GM19099 (cell line): ENCODE data around the gene NFIA.

Experiments used
- POLR2A ChIP-seq: IDR thresholded peaks from 3 replicates; pipeline ENCODE4 v1.6.1; 2011; ENCODE audit warnings: low read depth; ENCODE audit not compliant: insufficient read length; ENCODE audit errors: extremely low read depth

NFIA gene

GRCh38 chr1:61082311-61083012, at the start of gene NFIA:
Gene NFIA, plus strand, starts transcription at chr1:61082561.
- TF ChIP-seq POLR2A, result no peak

- TF ChIP-seq POLR2A, result no peak
These were observed 46.5 kb upstream of the NFIA start for GRCh38 chr1:61035880-61036279.

GRCh38 chr1:61042466-61043009, 39.8 kb upstream of the NFIA start:
- no peak for TF ChIP-seq POLR2A

- TF ChIP-seq POLR2A, result no peak
These were observed 39.1 kb upstream of the NFIA start for GRCh38 chr1:61043010-61043820.

- TF ChIP-seq POLR2A, result no peak
These were observed 35.9 kb upstream of the NFIA start for GRCh38 chr1:61046434-61046833.

GRCh38 chr1:61047061-61047460, 35.3 kb upstream of the NFIA start:
- TF ChIP-seq POLR2A, result no peak

GRCh38 chr1:61049850-61050540, 32.4 kb upstream of the NFIA start:
- TF ChIP-seq POLR2A, result no peak

- TF ChIP-seq POLR2A, result no peak
These were observed 31.6 kb upstream of the NFIA start for GRCh38 chr1:61050541-61051442.

- TF ChIP-seq POLR2A, result no peak
These were observed 31.0 kb upstream of the NFIA start for GRCh38 chr1:61051443-61051718.

- no peak for TF ChIP-seq POLR2A
These were observed 30.5 kb upstream of the NFIA start for GRCh38 chr1:61051719-61052394.

GRCh38 chr1:61052395-61053225, 29.8 kb upstream of the NFIA start:
- TF ChIP-seq POLR2A, result no peak

GRCh38 chr1:61053226-61053711, 29.1 kb upstream of the NFIA start:
- no peak for TF ChIP-seq POLR2A

- no peak for TF ChIP-seq POLR2A
These were observed 28.4 kb upstream of the NFIA start for GRCh38 chr1:61053712-61054600.

- no peak for TF ChIP-seq POLR2A
These were observed 27.8 kb upstream of the NFIA start for GRCh38 chr1:61054601-61054993.
